B cell (primary cell): Measurements from ENCODE around the gene PFDN5. TPM values are rescaled to one million over a fixed set of nuclear protein-coding genes. Genes with fewer than 3 reads are reported as not detected.
A peak's percentile ranks its signal among the peaks of the same experiment; 100 is the strongest.

Source experiments
- ATAC-seq: fragments of 200-7000 bp; cut with Tn5 transposase; one replicate; pipeline ENCODE4 v1.10.0; 2021; ENCODE audit warnings: low read depth, mild to moderate bottlenecking, moderate number of reproducible peaks, moderate library complexity
- CTCF ChIA-PET: fragments of 350-600 bp; sonication (Branson Sonifier 250); formaldehyde crosslinking; loops from one replicate; lab custom pipeline; 2021; ENCODE audit warnings: antibody characterized with exemption, inconsistent platforms; lab: Charles Lee
- POLR2A ChIA-PET: fragments of 350-600 bp; sonication (Branson Sonifier 250); formaldehyde crosslinking; loops from one replicate; lab custom pipeline; 2021; ENCODE audit warnings: antibody characterized with exemption; lab: Charles Lee
- DNase-seq: peaks from one replicate; pipeline ENCODE4 v3.0.0; 2013
- H2AFZ ChIP-seq: 2 replicates; pipeline ENCODE4 v1.6.1; 2012; ENCODE audit warnings: mild to moderate bottlenecking, low read depth, low read length; ENCODE audit not compliant: insufficient read depth, poor library complexity, severe bottlenecking
- H3K27ac ChIP-seq, 2 donors: 1 replicate in 1 of 2; 2 replicates in 1 of 2; pipeline ENCODE4 v1.5.1; 2012 to 2013; ENCODE audit warnings: low read length in 2 of 2, mild to moderate bottlenecking in 2 of 2, moderate library complexity in 1 of 2
- H3K27me3 ChIP-seq, 4 experiments: fragments of 200-600 bp in 1 of 4; sonication (generic) in 1 of 4; replicated peaks in 1 of 4; 1 replicate in 2 of 4; 2 replicates in 2 of 4; pipeline versions ENCODE4 v1.6.1 to v1.7.0; 2013 to 2016; ENCODE audit warnings: low read length in 3 of 4, mild to moderate bottlenecking in 2 of 4, mixed read lengths in 1 of 4, moderate library complexity in 1 of 4; ENCODE audit not compliant: insufficient read depth in 4 of 4, control insufficient read depth in 3 of 4; ENCODE audit errors: control extremely low read depth in 1 of 4
- H3K36me3 ChIP-seq, 2 experiments: replicated peaks in 1 of 2; 1 replicate in 1 of 2; 2 replicates in 1 of 2; pipeline versions ENCODE4 v1.6.1 to v1.7.1; 2013; ENCODE audit warnings: low read length in 1 of 2; ENCODE audit not compliant: insufficient read depth in 2 of 2, control insufficient read depth in 1 of 2; ENCODE audit errors: control extremely low read depth in 1 of 2, extremely low read depth in 1 of 2
- H3K4me1 ChIP-seq, 2 donors: fragments of 200-600 bp in 1 of 2; sonication (generic) in 1 of 2; 1 replicate in 1 of 2; 2 replicates in 1 of 2; pipeline versions ENCODE4 v1.5.1 to v1.6.1; 2013 to 2017; ENCODE audit warnings: low read length in 2 of 2; ENCODE audit not compliant: control insufficient read depth in 2 of 2, insufficient read depth in 2 of 2
- H3K4me2 ChIP-seq: replicated peaks from 2 replicates; pipeline ENCODE3; 2012; ENCODE audit warnings: mild to moderate bottlenecking, low read depth, low read length; ENCODE audit not compliant: poor library complexity, severe bottlenecking
- H3K4me3 ChIP-seq, 5 experiments: fragments of 200-600 bp in 1 of 5; sonication (generic) in 1 of 5; 1 replicate in 3 of 5; 2 replicates in 2 of 5; pipeline versions ENCODE4 v1.5.1 to v1.7.0; 2011 to 2016; ENCODE audit warnings: low read length in 4 of 5, mild to moderate bottlenecking in 4 of 5, low read depth in 2 of 5, control low read depth in 1 of 5, moderate library complexity in 1 of 5; ENCODE audit not compliant: insufficient read depth in 1 of 5; ENCODE audit errors: control extremely low read depth in 1 of 5, extremely low read depth in 1 of 5
- H3K79me2 ChIP-seq: fragments of 200-600 bp; sonication (generic); one replicate; pipeline ENCODE4 v1.6.0; 2016; ENCODE audit warnings: low read length; ENCODE audit not compliant: control insufficient read depth, insufficient read depth
- H3K9ac ChIP-seq: fragments of 200-600 bp; sonication (generic); 2 replicates; pipeline ENCODE4 v1.6.1; 2017; ENCODE audit warnings: mild to moderate bottlenecking, low read length, moderate library complexity
- H3K9me3 ChIP-seq, 3 donors: one replicate each; pipeline versions ENCODE4 v1.6.1 to v1.7.1; 2013; ENCODE audit warnings: low read length in 2 of 3; ENCODE audit not compliant: control insufficient read depth in 2 of 3, insufficient read depth in 1 of 3; ENCODE audit errors: control extremely low read depth in 1 of 3
- H4K20me1 ChIP-seq: 2 replicates; pipeline ENCODE4 v1.6.0; 2012; ENCODE audit warnings: mild to moderate bottlenecking, low read length; ENCODE audit not compliant: insufficient read depth, control insufficient read depth, poor library complexity, severe bottlenecking
- H3K27ac Mint-ChIP-seq: one replicate; pipeline ENCODE4 v1.8.0; 2021; ENCODE audit warnings: mixed read lengths
- H3K27me3 Mint-ChIP-seq: one replicate; pipeline ENCODE4 v1.8.0; 2021; ENCODE audit warnings: mixed read lengths
- H3K4me1 Mint-ChIP-seq: one replicate; pipeline ENCODE4 v1.8.0; 2021; ENCODE audit warnings: mixed read lengths
- H3K4me3 Mint-ChIP-seq: one replicate; pipeline ENCODE4 v1.8.0; 2021; ENCODE audit warnings: mixed read lengths
- H3K9me3 Mint-ChIP-seq: one replicate; pipeline ENCODE4 v1.8.0; 2022; ENCODE audit warnings: mixed read lengths; ENCODE audit not compliant: insufficient read depth
- CTCF ChIP-seq: fragments of 200-600 bp; IDR thresholded peaks from one replicate; pipeline ENCODE4 v1.8.0; 2022; ENCODE audit warnings: antibody characterized with exemption, mild to moderate bottlenecking
- EZH2 ChIP-seq: IDR thresholded peaks from 2 replicates; pipeline ENCODE4 v1.6.1; 2012; ENCODE audit warnings: borderline replicate concordance, low read depth, mild to moderate bottlenecking, moderate library complexity, low read length; ENCODE audit not compliant: insufficient read depth, poor library complexity, severe bottlenecking
- WGBS: methylation state at CpG from one replicate; pipeline ENCODE4 v1.1.5; 2013; ENCODE audit warnings: missing lambda C conversion rate; ENCODE audit not compliant: insufficient coverage; 5-methylcytosine and 5-hydroxymethylcytosine counted together
- intact Hi-C: fragments of 100-400 bp; cut with micrococcal nuclease; formaldehyde crosslinking; loops from one replicate; pipeline ENCODE4 v1.10.0; 2022
- polyA plus RNA-seq: library from polyadenylated mRNA; depleted of rRNA; stranded (reverse); fragments of >200 nt; gene quantifications from 2 replicates; pipeline ENCODE4 v1.2.3, GENCODE V29; 2012
- total RNA-seq, 2 donors: library from RNA; stranded (reverse); fragments of 120-200 nt in 1 of 2; gene quantifications; 1 replicate in 1 of 2; 2 replicates in 1 of 2; pipeline versions ENCODE4 v1.2.3 to v1.2.4, GENCODE V29; 2013 to 2022

PFDN5 gene
- total and polyA plus RNA-seq, 2 donors (not counting 1 experiment from before 2014, with no cell fraction given): 654 to 1,584 TPM

GRCh38 chr12:53254816-53255545, 40.4 kb upstream of the PFDN5 start:
- H3K4me1 Mint-ChIP-seq: peaks cover 64% of the 10 kb centered on the region
- intact Hi-C loops: no loop called here
- ATAC-seq (no peak), DNase-seq (no peak)
- H3K79me2 ChIP-seq: peaks cover 49% of the 10 kb centered on the region
- no peak overlapping the region for H2AFZ ChIP-seq
- ChIA-PET POLR2A (no interaction called here), CTCF (interaction anchor here (1.3 to 6.4 kb wide), 4 partner anchors 12 to 44 kb away, joined by 3 to 84 read pairs (median 31); partner anchors contain the start of gene ESPL1)
- peak overlapping the region; percentile 41 to 92 for H3K27ac ChIP-seq
- H3K9me3 ChIP-seq: no peaks in the 10 kb centered on the region
- peaks cover 10% of the 10 kb centered on the region for H4K20me1 ChIP-seq
- H3K4me2 ChIP-seq: peak overlapping the region; percentile 70
- H3K36me3 ChIP-seq: peaks cover 0 to 19% of the 10 kb centered on the region in 2 experiments
- H3K4me3 Mint-ChIP-seq: peak overlapping the region; percentile 29
- peak overlapping the region; percentile 96 for H3K27ac Mint-ChIP-seq
- H3K4me1 ChIP-seq: peaks cover 60 to 80% of the 10 kb centered on the region in 2 donors
- WGBS: 100% methylated on average over 1 of the region's 1 CpG
- TF ChIP-seq CTCF: no peak
- no peak for TF ChIP-seq EZH2
- H3K27me3 Mint-ChIP-seq: no peaks in the 10 kb centered on the region
- no peaks in the 10 kb centered on the region for H3K9me3 Mint-ChIP-seq
- H3K9ac ChIP-seq: no peak overlapping the region
- H3K4me3 ChIP-seq: peak overlapping the region in 1 of 5 experiments; percentile 18
- H3K27me3 ChIP-seq: no peaks in the 10 kb centered on the region

GRCh38 chr12:53255996-53256395, 39.3 kb upstream of the PFDN5 start:
- peaks cover 65% of the 10 kb centered on the region for H3K4me1 Mint-ChIP-seq
- CTCF ChIA-PET: interaction anchor here (0.7 to 6.4 kb wide), 5 partner anchors 11 to 201 kb away, joined by 3 to 84 read pairs (median 3); partner anchors contain the start of gene ESPL1
- intact Hi-C loops: loop anchor here (1.0 kb wide), 3 partner anchors 12 to 97 kb away; partner anchors contain the start of gene ESPL1

More at GRCh38 chr12:53255996-53256395, 39.3 kb upstream of the PFDN5 start:
- Histone ChIP-seq H3K9ac (peak overlapping the region; percentile 35), H3K27ac (peak overlapping the region; percentile 55 to 92), H3K79me2 (peaks cover 52% of the 10 kb centered on the region), H3K9me3 (no peaks in the 10 kb centered on the region), H3K27me3 (no peaks in the 10 kb centered on the region), H2AFZ (peak overlapping the region; percentile 44), H3K36me3 (peaks cover 0 to 19% of the 10 kb centered on the region in 2 experiments), H4K20me1 (peaks cover 10% of the 10 kb centered on the region), H3K4me1 (peaks cover 60 to 80% of the 10 kb centered on the region in 2 donors), H3K4me2 (peak overlapping the region; percentile 70), H3K4me3 (peak overlapping the region in 1 of 5 experiments; percentile 18)
- ATAC-seq (peak; percentile 66), DNase-seq (peak; percentile 79)
- no peaks in the 10 kb centered on the region for H3K27me3 Mint-ChIP-seq
- no peak for TF ChIP-seq EZH2
- TF ChIP-seq CTCF: no peak
- peak overlapping the region; percentile 73 for H3K4me3 Mint-ChIP-seq
- H3K9me3 Mint-ChIP-seq: no peaks in the 10 kb centered on the region
- WGBS: no CpG with 5 or more reads among the region's 3 CpGs
- POLR2A ChIA-PET: interaction anchor here (0.6 to 1.8 kb wide), 4 partner anchors 16 to 208 kb away, joined by 3 to 6 read pairs (median 4); partner anchors contain the start of gene AAAS
- H3K27ac Mint-ChIP-seq: peak overlapping the region; percentile 96
